ENCODE measurements around the gene CERKL. TPM values are rescaled to one million over a fixed set of nuclear protein-coding genes. Genes with fewer than 3 reads are reported as not detected.

The CERKL gene
- total RNA-seq, 3 donors from 2014 or later = 0.12 TPM; not detected in 2

Other genes with a start within 250 kb of the CERKL start
- gene ITGA4, start 199.7 kb downstream of the CERKL start, total RNA-seq = 10 to 100 TPM in 2 of 3 donors, 1 to 10 TPM in 1; 6.8 to 13.4 (median 11.6) TPM
- gene NEUROD1, start 23.4 kb upstream of the CERKL start, total RNA-seq = 1 to 10 TPM in 2 of 3 donors, under 1 TPM in 1; 0.51 to 2.5 (median 1.5) TPM
- gene ITPRID2, start 234.6 kb upstream of the CERKL start, total RNA-seq = 100 to 1,000 TPM; 184 to 381 (median 299) TPM

Measured in mucosa of descending colon (tissue), 3 donors.